Heart left ventricle (tissue), 13 donors: ENCODE measurements around the gene CDKL5.

Experiments
- CTCF ChIP-seq, 12 donors: fragments of 200-600 bp; sonication (generic) in 4 of 12; IDR thresholded peaks; one replicate each; pipeline versions ENCODE4 v1.5.0 to v1.8.0; 2018 to 2022; ENCODE audit warnings: antibody characterized with exemption in 12 of 12, mild to moderate bottlenecking in 5 of 12
- POLR2A ChIP-seq, 2 donors: fragments of 450-650 bp; IDR thresholded peaks; one replicate each; pipeline ENCODE4 v1.6.1; 2017; ENCODE audit warnings: antibody characterized with exemption in 2 of 2, mild to moderate bottlenecking in 2 of 2, moderate library complexity in 2 of 2
- donor health status: ischemic (EF 13 %, LVEDD 7.1; RV severe dilation, severe dysfunction).
- donor health status: DM: no; HTN: yes; CAD: no.
- donor health status: DM: no; HTN: no; CAD: no.
- donor health status: ischemic (EF 25% LVEDD 6.9; RV normal size, moderate dysfunction).
- donor health status: ischemic (EF 25% LVEDD 5.7; RV mildly dilated, moderate dysfunction).
- donor health status: ischemic (EF 35%, LVEDD 5.7; RV mildly dilated, moderate dysfunction).
- donor health status: nonischemic (EF 11% LVEDD 7.7; RV severe dilation, severe dysfunction).
- donor health status: DM: yes; HTN: yes; CAD: no.
- donor health status: PGD.
- donor health status: ischemic (EF 29% LVEDD 5.4; RV normal size, mild dysfunction).
- donor health status: nonischemic (EF 23%, LVEDD 6.1; RV moderate dilation, normal function).

DNA sequence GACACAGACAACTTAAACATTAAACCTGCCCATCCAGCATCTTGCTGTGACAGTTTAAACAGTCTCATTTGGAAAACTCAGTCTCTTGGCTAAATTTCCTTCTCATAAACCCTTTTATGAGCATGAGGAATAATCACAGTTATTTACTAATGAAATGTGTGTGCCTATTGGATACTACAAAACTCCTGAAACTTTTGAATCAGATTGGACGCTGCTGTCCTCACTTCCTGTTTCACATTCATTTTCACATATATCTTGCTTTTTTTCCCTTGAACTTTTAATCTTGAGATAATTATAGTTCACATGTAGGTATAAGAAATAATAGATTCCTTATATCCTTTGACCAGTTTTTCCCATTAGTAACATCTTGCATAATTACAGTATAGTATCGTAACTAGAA lies 111.7 kb downstream of the CDKL5 start:
- TF ChIP-seq CTCF (IDR thresholded peaks at IDR 0.05) (no peak), POLR2A (IDR thresholded peaks at IDR 0.05) (no peak)
